HG03039 (cell line): ENCODE data around the gene TTC7B.

ENCODE experiments used
- ATAC-seq: cut with Tn5 transposase; IDR thresholded peaks from one replicate; pipeline ENCODE4 v1.9.1; 2021; ENCODE audit warnings: mild to moderate bottlenecking, moderate library complexity; ENCODE audit not compliant: unreplicated experiment

Gene TTC7B

DNA sequence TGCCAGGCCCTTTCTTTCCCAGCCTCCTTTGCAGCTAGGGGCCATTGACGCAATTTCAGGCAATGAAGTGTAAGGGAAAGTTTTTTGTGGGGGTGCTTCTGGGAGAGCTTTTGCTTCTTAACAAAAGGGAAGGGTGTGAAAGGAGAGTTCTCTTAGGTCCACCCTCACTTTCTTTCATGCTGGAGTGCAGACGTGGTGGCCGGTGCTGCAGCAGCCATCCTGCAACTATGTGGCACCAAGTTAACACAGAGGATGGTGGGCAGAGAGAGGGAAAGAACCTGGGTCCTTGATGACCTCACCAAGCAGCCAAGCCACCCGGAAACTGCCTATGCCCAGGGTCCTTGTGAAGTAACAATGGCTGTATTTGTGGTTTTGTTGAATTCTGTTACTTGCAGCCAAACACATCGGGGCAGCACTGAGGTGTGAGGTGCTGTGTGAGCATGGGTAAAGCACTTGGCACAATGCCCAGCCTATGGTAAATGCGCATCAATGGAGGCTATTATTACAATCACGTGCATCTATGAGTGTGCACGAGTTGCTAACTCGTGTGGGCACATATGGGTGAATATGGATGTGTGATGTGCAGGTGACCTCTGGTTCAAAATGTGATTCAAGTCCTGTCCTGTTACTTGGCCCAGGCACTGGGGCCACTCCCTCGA is 296.8 kb downstream of the TTC7B start:
- no peak for ATAC-seq

DNA sequence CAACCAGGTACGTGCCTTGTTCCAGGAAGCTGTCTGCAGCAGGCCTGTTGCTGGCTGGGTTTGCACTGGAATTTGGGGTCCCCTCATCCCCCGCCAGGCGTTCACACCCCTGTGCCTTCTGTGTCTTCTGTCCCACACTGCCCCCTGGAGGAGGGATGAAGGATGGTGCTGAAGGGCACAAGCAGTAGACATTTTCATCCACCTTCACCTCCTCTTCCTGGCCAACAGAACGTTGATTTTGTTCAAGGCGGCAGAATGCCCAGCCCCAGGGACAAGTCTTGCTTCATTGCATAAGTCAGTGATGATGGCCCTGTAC is 297.3 kb downstream of the TTC7B start:
- no peak for ATAC-seq

DNA sequence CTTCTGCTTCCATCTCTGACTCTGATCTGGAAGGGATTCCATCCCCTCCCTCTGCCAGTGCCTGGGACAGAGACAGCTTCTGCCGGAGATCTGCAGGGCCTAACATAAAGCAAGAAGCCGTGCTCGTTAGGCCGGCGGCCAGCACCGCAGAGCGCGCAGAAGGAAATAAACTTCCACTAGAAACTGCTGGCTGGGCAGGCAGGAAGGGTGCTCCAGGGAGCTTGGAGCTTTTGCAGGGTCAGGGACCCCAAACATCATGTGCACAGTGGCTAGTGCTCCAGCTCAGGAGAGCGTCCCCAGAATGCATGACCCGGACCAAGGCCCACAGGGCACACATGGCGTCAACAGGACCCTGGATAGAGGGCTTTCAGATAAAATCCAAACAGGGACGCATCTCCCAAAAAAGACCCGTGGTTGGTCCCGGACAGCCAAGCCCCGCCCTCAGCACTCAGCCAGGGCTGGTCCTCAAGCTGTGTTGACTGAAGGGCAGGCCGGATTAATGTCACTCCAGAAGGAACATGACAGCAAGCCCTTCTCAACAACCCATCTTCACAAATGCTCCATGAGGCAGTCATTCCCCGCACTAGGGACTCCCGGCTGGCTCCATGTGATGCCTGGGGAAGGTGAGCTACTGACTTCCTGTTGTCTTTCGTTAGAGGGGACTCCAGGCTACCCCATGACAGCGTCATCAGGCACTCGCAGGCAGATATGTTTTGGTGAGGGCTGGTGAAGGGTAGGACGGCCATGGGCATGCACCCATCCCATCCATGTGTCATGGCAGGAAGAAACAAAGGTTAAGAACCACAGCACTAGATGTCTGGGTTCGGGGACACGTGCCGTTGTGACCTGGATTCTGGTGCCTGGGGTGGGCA is 297.9 kb downstream of the TTC7B start:
- ATAC-seq: no peak

DNA sequence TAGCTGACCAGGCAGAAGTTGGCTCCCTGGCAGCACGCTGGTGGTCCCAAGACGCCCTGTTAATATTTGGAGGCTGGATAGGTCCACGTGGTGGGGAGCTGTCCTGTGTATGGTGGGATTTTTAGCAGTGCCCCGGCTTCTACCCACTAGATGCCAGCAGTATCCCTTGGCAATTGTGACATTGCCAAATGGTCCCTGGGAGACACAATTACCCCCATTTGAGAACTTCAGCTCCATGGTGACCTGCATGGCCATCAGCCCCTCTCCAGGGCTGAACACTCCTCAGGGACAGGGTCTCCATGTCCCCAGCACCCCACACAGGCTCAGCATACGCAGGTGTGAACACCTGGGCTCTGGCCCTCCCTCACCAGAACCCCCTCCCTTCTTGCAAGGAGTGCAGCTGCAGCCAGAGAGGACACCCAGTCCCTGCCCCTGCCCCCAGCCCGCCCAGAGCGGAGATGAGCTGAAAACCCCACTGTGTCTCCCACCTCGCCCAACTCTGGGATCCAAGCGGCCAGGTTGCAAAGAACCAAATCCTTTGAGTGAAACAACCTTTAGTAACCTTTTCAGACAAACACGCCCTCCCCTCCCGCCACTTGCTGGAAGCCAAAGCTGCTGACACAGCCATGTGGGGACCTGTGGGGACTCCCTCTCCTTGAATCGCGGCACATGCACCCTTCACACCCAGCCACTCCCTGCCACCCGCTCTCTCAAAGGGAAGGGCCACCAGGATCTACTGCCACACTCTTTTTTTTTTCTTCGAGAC is 299.0 kb downstream of the TTC7B start:
- ATAC-seq: no peak

DNA sequence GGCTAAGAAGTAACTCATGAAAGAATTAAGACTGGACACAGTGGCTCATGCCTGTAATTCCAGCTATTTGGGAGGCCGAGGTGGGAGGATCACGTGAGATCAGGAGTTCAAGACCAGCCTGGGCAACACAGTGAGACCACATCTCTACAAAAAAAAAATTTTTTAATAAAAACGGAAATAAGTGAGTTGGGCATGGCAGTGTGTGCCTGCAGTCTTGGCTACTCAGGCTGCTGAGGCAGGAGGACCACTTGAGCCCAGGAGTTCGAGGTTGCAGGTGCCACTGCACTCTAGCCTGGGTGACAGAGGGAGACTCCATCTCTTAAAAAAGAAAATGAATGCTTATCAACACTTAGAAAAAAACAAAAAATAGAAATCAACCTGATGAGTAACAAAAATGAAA is 301.7 kb downstream of the TTC7B start:
- no peak for ATAC-seq

DNA sequence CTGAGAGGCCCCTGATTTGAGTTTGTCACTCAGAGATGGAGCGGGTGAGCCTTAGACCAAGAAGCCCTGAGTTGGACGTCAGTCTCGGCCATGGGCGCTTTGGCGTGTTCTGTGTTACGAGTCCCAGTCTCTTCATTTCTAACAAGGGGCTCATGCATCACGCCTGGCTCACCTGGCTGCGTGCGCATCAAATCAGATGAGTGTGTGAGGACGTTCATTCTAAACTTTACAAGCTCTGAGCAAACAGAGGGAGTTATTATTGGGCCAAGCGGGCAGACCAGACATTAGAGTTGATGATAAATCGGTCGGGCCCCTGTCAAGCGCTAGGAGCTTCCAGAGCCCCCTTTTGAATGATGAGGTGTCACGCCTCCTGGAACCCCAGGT is 302.2 kb downstream of the TTC7B start:
- no peak for ATAC-seq

DNA sequence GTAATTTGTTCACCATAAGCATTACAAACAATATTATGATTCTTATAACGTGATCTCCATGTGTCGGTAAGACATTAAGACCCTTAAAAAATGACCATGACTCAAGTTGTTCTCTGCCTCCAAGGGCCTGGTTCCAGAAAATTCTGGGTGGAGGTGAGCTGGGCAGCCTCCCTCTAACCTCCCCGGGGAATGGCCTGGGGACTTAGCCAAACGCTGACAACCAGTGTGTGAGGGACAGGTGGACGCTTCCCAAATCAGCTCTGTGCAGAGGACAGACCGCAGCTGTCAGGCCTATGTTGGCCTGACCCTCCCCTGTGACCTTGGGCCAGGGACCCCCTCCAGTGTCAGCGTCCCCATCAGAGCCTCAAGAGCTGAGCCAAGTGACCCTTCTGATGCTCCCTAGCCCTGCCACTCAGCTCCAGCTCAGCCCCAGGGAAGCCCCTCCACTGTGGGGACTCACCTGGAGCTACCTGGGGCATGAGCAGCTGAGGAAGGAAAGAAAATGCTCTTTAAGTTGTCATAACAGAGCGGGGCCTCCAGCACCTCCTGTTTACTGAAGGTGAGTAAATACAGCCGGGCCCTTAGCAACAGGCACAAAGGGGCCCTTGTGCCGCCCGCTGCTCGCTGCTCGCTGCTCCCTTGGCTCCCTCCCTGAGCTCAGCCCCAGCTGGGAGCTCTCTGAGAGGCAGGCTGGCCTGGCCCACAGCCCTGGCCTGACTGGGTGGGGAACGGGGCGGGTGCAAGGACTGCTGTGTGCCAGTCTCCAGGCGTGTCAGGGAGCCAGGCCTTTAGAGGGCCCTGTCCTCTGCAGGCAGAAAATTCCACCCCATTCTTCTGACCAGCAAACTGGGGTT is 302.8 kb downstream of the TTC7B start:
- no peak for ATAC-seq

DNA sequence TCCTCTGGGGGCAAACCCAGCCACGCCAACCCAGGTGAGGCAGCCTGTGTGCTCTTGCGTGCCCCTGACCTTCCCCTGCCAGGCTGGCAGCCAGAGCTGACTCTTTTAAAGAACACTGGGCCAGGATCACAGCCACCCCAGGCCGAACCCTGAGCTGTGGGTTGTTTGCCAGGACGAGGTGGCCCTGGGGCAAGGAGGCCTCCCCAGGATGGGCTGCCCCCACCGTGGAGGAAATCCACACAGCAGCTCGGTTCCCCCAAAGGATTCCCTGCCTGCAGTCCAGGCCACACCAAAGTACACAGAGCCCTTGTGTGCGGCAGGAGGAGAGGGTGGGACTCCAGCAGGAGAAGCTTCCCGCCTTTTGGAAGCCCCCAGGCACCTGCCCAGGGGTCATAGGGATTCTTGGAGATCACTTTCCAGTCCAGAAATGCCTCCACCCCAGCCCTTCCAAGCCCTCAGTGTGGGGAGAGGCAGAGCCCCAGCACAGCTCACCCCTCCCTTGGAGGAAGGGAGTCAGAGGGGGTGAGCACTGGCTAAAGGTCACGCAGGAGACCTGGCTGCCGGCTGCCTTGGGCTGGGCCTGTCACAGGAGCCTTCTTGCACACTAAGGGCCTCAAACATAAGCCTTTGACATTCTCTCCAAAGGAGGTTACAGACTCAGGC is 303.8 kb downstream of the TTC7B start:
- ATAC-seq: no peak

DNA sequence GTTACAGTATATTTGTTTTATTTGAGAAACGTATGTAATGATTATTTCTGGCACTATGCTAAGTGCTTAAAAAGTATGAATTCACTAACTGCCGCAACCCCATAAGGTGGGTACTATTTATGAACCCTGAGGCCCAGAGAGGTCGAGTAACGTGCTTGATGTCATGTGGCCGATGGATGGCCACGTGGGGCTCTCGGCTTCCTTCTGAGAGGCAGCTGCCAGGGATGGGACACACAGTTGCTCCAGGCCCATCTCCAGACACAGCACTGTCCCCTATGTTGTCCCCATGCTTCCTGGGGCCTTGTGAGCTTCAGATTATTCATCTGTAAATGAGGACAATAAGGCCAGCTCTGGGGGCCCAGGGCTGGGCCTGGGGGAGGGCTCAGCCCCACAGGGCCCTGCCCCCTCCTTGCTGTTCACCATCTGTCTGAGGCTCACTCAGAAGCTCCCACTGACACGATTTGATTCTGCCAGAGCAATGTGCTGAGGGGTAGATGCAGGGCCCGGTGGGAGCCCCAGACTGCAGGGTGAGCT is 304.4 kb downstream of the TTC7B start:
- ATAC-seq: no peak

DNA sequence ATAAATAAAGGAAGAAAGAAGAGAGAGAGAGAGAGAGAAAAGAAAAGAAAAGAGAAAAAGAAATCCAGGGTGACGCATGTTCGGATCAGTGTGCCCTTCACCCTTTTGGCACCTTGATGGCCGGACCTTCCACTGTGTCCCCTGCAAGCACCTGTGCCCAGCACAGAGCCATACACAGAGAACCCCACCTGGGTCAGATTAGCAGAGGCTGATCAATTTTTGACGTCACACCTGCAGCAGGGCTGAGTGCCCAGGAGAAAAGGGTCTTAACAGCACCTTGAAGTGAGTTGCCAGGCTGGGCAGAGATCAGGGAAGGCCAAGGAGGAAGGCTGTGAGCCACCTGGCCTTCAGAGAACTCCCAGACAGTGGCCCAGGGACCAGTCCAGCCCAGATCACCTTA is 305.0 kb downstream of the TTC7B start:
- ATAC-seq: no peak

DNA sequence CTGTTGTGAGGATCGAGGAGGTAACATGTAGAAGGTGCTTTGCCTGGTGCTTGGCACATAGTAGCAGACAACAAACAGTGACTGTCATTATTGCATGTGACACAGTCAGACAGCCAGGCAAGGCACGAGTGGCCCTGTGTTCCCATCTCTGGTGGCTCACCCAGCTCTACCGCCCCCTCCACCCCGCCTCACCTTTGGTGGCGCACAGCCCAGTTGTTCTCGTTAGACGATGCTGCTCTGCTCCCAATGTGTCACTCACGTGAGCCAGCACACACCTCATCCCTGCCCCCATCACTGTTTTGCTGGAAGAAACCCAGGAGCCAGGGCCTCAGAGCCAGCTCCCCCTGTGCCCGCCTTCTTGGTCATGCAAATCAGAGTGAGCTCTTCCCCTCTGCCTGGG is 306.1 kb downstream of the TTC7B start:
- ATAC-seq: no peak

DNA sequence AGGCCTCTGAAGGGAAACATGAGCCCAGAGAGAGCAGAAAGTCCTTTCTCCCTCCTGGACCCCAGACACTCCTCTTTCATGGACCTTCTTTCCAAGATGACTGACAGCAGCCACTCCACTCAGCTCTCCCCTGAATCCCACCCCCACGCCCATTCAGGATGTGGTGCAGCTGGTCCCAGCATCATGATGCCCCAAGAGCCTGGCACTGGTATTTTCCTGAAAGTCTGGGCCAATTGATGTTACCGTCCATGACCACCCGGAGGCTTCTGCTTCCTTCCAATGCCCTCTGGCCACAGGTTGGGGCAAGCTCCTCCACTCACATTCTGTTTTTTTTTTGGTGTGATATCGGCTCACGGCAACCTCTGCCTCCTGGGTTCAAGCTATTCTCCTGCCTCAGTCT is 306.8 kb downstream of the TTC7B start:
- ATAC-seq: no peak

DNA sequence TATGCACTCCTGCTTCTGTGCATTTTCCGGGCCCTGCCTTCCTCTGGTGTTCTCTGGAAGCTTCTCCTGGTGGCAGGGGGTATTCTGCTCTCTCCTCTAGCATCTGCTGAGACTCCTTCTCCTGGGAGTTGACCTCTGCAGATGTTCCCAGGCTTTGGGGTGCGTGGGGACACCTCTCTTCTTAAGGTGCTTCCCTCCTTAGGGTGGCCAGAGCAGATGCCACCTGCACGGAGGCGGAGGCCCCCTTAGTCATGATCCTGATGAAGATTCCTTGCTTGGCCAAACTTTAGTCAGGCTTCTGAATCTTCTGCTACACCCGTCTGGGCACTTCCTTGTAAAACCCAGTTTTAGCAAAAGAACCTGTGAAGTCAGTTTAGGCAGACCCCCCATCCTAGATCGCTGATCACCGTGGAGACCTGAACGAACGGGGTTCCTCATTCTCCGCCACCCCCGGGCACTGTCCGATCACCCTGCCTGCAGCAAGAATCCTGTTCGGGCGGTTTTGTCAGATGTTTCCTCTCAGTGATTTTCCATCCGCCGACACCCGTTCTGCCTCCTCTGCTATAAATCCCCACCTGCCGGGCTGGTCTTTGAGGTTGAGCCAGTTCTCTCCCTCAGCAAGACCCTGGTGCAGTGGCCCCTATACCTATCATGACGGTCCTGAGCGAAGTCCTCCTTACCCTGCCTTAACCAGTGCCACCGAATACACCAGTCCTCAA is 307.5 kb downstream of the TTC7B start:
- ATAC-seq: no peak

DNA sequence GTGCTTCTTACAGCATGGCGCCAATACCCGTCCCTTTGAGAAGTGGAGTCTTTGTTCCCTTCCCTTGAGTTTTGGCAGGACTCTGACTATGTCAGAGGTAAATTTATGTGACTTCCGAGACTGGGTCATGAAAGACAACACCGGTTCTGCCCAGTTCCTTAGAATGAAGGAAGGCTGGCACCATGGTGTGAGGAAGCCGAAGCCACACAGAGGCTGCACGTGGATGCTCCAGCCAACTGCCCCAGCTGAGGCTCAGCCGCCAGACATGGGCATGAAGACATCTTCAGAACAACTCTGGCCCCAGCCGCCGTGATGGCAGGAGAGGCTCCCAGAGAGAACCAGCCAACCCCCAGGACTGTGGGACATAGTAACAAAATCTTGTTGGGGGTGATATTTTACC is 308.2 kb downstream of the TTC7B start:
- ATAC-seq: no peak

DNA sequence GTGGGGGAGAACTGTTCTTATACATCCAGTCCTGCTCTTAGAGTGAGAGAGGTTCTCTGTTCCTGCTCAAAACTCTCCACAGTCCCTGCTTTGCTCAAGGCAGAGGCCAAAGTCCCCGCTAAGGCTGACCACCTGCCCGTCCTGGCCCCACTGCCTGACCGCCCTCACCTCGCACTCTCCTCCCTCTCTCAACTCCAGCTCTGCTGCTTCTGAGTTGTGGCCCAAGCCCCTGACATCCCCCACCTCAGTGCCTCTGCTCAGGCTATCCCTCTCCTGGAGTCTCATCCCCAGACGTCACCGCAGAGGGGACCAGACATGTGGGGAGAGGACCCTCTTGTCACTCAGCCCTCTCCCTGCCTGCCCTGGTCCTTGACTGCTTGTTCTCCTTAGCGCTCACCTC is 308.8 kb downstream of the TTC7B start:
- no peak for ATAC-seq

DNA sequence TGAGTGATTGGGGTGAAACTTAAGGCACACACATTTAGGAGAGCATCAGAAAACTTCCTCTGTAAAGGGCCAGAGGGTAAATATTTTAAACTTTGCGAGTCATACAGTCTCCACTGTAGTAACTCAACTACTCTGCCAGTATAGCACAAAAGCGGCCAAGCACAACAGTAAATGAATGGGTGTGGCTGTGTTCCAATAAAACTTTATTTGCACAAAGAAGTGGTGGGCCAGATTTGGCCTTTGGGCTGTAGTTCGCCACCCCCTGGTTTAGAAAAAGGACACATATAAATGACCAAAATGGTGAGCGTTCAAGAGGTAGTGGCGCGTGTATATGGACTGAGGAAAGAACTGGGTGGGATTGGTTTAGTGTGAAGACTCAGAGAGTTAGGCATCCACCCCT is 309.5 kb downstream of the TTC7B start:
- ATAC-seq: no peak

DNA sequence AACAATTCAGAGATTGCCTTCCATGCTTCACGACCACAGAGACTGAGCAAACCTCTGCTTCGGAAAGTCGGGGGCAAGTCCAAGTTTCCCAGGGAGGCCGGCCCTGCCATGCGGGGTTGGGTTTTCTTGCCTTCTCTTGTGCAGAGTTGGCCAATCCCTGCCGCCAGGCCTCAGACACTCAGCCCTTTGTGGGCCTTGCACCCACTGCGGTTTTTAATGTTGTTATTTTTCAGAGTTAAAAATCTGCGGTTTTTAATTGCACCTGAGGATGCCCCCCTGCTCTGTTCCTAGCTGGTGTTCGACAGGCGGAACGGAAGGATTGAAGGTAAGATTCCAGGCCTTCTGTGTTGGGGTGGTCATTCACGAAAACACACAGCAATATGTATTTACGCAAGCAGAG is 310.7 kb downstream of the TTC7B start:
- ATAC-seq: no peak

DNA sequence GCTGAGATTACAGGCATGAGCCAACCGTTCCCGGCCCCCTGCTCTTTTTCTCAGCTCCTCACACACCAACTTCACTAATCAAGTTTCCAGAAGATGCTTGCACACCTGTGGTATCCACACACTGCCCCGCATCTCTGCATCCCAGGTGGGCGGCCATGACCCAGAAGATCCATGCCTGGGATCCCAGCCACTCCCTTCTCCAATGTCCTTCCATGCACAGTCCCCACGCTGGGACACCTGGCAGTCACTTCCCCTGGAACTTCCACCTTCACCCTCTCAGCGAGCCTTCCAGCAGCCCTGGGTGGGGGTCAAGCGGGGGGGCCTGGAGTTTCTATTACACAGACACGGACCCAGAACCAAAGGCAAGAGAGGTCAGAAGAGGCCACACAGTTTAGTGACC is 311.6 kb downstream of the TTC7B start:
- no peak for ATAC-seq

DNA sequence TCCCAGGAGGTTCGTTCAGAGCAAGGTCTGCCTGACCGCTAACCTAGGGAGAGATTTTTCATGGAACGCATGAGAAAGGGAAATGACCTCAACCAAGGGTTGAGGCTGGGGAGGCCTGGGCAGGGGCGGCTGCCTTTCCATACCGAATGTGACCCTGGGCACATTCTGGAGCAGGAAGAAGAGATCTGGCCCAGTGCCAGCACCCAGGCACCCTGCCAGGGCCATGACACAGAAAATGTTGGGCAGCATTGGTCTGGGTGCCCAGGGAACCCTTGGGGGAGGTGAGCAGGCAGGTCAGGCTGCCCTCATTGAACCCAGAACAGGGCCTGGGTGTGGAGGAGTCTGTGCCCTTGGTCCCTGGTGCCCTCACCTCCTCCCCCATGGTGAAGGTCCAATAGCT is 312.6 kb downstream of the TTC7B start:
- ATAC-seq: no peak

DNA sequence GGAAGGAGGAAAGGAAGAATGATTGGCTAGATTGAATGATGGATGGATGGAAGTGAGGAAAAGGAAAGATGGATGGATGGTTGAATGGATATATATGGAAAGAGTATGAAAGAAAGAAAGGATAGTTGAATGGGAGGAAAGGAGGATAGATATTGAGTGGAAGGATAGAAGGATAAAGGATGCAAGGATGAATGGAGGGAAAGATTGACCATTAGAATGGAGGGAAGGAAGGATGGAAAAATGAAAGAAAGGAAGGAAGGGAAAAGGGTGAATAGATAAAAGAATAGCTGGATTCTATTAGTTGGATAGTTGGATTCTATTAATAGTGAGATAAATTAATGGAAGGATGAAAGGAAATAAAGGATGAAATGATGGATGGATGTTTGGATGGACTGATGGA is 313.5 kb downstream of the TTC7B start:
- ATAC-seq: no peak
